GM18951 (cell line): Measurements from ENCODE around the gene ZNF74.

ENCODE experiments used
- POLR2A ChIP-seq: IDR thresholded peaks from 4 replicates; pipeline ENCODE4 v1.6.1; 2011; ENCODE audit warnings: mild to moderate bottlenecking; ENCODE audit not compliant: insufficient read length, insufficient read depth; ENCODE audit errors: extremely low read depth
- in situ Hi-C: fragments of 300-500 bp; cut with MboI; formaldehyde crosslinking; loops from one replicate; pipeline ENCODE4 v1.12.0; 2022; ENCODE audit warnings: low sequenced_read_pairs, mixed read lengths, inconsistent platforms; ENCODE audit not compliant: unreplicated experiment

Gene ZNF74

GRCh38 chr22:20429254-20430100, 35.5 kb downstream of the ZNF74 start:
- no peak for TF ChIP-seq POLR2A
- in situ Hi-C loops: no loop called here

- in situ Hi-C loops: no loop called here
- TF ChIP-seq POLR2A: no peak
Measured at GRCh38 chr22:20430101-20430719, 36.3 kb downstream of the ZNF74 start.

GRCh38 chr22:20430720-20431510, 37.0 kb downstream of the ZNF74 start:
- in situ Hi-C loops: no loop called here
- TF ChIP-seq POLR2A: no peak

GRCh38 chr22:20431511-20432192, 37.7 kb downstream of the ZNF74 start:
- in situ Hi-C loops: no loop called here
- TF ChIP-seq POLR2A: no peak

- TF ChIP-seq POLR2A: no peak
- in situ Hi-C loops: no loop called here
Measured at GRCh38 chr22:20432244-20432686, 38.3 kb downstream of the ZNF74 start.

GRCh38 chr22:20433191-20433590, 39.2 kb downstream of the ZNF74 start:
- no peak for TF ChIP-seq POLR2A
- in situ Hi-C loops: no loop called here

GRCh38 chr22:20433686-20434241, 39.8 kb downstream of the ZNF74 start:
- in situ Hi-C loops: no loop called here
- no peak for TF ChIP-seq POLR2A

- no peak for TF ChIP-seq POLR2A
- in situ Hi-C loops: no loop called here
Measured at GRCh38 chr22:20434264-20434751, 40.4 kb downstream of the ZNF74 start.

GRCh38 chr22:20434773-20435172, 40.8 kb downstream of the ZNF74 start:
- TF ChIP-seq POLR2A: no peak
- in situ Hi-C loops: no loop called here

GRCh38 chr22:20435436-20436306, 41.7 kb downstream of the ZNF74 start:
- TF ChIP-seq POLR2A: no peak
- in situ Hi-C loops: no loop called here

GRCh38 chr22:20436307-20436767, 42.4 kb downstream of the ZNF74 start:
- in situ Hi-C loops: no loop called here

More at GRCh38 chr22:20436307-20436767, 42.4 kb downstream of the ZNF74 start:
- no peak for TF ChIP-seq POLR2A
